Left cardiac atrium (tissue), 4 donors: ENCODE measurements around the gene H1-8. TPM values are rescaled to one million over a fixed set of nuclear protein-coding genes. Genes with fewer than 3 reads are reported as not detected.
"Not testable (repeated sequence)": the region's sequence is repeated elsewhere in the genome, so short reads cannot be mapped to it uniquely, and the experiment has no call there.

Experiments used
- ATAC-seq, 2 donors: fragments of 200-7000 bp; cut with Tn5 transposase; one replicate each; pipeline ENCODE4 v1.9.1; 2020; ENCODE audit warnings: mild to moderate bottlenecking in 2 of 2, moderate library complexity in 2 of 2
- DNase-seq: peaks from one replicate; pipeline ENCODE4 v3.0.0-alpha.2; 2020
- intact Hi-C, 2 donors: fragments of 100-400 bp; cut with DNase I; formaldehyde crosslinking; loops; one replicate each; pipeline versions ENCODE4 v1.14.1 to v1.15.1; 2022 to 2023
- long read RNA-seq: library from polyadenylated mRNA; unstranded; transcript quantifications from one replicate; pipeline ENCODE4 v2.0.0, GENCODE V29; 2021
- total RNA-seq, 2 donors: library from RNA; stranded (reverse); fragmentation: NEBNext Ultra II Directional; extraction: Animal tissue kit (Norgen Biotek cat#: 25700); gene quantifications; one replicate each; pipeline ENCODE4 v1.2.1, GENCODE V29; 2021
- donor health status: DM: no; HTN: yes; CAD: no.
- donor health status: DM: no; HTN: yes; CAD: no; lungs with severe emphysema.
- donor health status: DM: yes; HTN: yes; CAD: no.
- donor health status: Dilated cardiomyopathy.

Gene H1-8
- not detected for total RNA-seq
- long read RNA-seq = 0 reads

- no peak for ATAC-seq
- intact Hi-C loops = loop anchor here in 1 of 2 donors (5.0 kb wide), 1 partner anchor 36 kb away; no protein-coding TSS in a partner anchor
- DNase-seq = no peak
Observed at GRCh38 chr3:129543156-129543790, at the start of gene H1-8. TSS of gene H1-8 (plus strand) at chr3:129543175. CDS start at chr3:129543219, 44 bp downstream.

DNA sequence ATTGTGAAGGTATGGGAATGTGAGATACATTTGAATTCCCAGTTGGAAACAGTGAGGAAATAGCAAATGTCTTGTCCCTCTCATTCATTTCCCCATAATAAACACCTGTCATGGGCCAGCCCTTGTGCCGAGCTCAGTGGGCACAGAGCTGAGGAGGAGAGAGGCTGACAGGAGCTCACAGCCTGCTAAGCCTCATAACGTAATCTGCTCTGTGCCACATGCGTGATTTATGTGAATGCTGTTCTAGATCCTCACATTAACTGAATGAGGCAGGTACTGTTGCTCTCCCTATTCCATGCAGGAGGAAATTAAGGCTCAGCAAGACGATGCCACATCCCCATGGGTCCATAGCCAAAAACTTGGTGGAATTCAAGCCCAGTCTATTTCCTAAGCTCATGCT is 49.8 kb upstream of the H1-8 start:
- ATAC-seq (no peak), DNase-seq (no peak)
- intact Hi-C loops = loop anchor here in 1 of 2 donors (10.0 kb wide), 1 partner anchor 442 kb away; no protein-coding TSS in a partner anchor

- DNase-seq, ATAC-seq: not testable (repeated sequence)
- intact Hi-C loops = loop anchor here in 1 of 2 donors (10.0 kb wide), 1 partner anchor 440 kb away; no protein-coding TSS in a partner anchor
Observed at GRCh38 chr3:129494499-129494898, 48.5 kb upstream of the H1-8 start.

DNA sequence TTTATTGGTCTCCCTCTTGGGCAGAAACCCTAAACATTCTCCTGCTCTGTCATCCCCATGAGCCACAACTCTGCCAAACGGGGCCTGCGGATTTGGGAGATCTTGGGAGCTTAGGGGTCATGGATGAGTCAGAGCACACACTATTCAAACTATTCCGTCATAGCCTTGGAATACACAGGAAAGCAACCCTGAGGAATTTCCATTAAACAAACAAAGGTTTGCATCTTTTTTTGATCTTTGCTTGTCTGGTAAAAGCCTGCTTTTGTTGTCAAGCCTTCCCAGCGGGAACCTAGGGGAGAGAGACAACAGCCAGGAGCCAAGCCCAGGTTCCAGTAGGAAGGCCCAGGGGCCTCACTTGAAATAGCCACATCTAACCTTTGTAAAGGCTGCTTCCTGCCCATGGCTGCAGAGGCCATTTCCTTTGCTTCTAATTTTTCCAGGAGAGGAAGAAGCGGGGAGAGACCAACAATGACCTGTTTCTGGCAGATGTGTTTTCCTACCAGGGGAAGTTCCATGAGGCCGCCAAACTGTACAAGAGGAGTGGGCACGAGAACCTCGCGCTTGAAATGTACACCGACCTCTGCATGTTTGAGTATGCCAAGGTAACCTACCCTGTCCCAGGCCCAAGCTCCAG is 47.9 kb upstream of the H1-8 start:
- intact Hi-C loops = loop anchor here in 1 of 2 donors (10.0 kb wide), 1 partner anchor 440 kb away; no protein-coding TSS in a partner anchor
- peak in 1 of 2 donors; percentile 17 for ATAC-seq
- DNase-seq = not testable (repeated sequence)

- not testable (repeated sequence) for DNase-seq
- ATAC-seq = peak; percentile 28 to 62
- intact Hi-C loops = loop anchor here in 1 of 2 donors (10.0 kb wide), 1 partner anchor 437 kb away; no protein-coding TSS in a partner anchor
Observed at GRCh38 chr3:129497876-129498275, 45.1 kb upstream of the H1-8 start.

- ATAC-seq = peak in 1 of 2 donors; percentile 7
- DNase-seq = not testable (repeated sequence)
- intact Hi-C loops = loop anchor here in 1 of 2 donors (10.0 kb wide), 1 partner anchor 436 kb away; no protein-coding TSS in a partner anchor
Observed at GRCh38 chr3:129498603-129499488, 44.1 kb upstream of the H1-8 start.

GRCh38 chr3:129499604-129500333 is 43.2 kb upstream of the H1-8 start:
- intact Hi-C loops = loop anchor here in 1 of 2 donors (5.0 to 10.0 kb wide), 3 partner anchors 37 to 435 kb away; no protein-coding TSS in a partner anchor
- DNase-seq = peak; percentile 63

GRCh38 chr3:129500334-129500658 is 42.7 kb upstream of the H1-8 start:
- intact Hi-C loops = loop anchor here in 1 of 2 donors (5.0 kb wide), 2 partner anchors 38 to 57 kb away; no protein-coding TSS in a partner anchor
- DNase-seq (no peak), ATAC-seq (no peak)

More at GRCh38 chr3:129499604-129500333, 43.2 kb upstream of the H1-8 start:
- peak in 1 of 2 donors; percentile 17 for ATAC-seq

GRCh38 chr3:129501630-129502029 is 41.3 kb upstream of the H1-8 start:
- intact Hi-C loops = loop anchor here in 1 of 2 donors (5.0 kb wide), 2 partner anchors 39 to 56 kb away; no protein-coding TSS in a partner anchor
- DNase-seq (no peak), ATAC-seq (no peak)

GRCh38 chr3:129502641-129503408 is 40.1 kb upstream of the H1-8 start:
- intact Hi-C loops = loop anchor here in 1 of 2 donors (5.0 kb wide), 2 partner anchors 41 to 54 kb away; no protein-coding TSS in a partner anchor
- ATAC-seq (peak; percentile 22 to 49), DNase-seq (no peak)

DNA sequence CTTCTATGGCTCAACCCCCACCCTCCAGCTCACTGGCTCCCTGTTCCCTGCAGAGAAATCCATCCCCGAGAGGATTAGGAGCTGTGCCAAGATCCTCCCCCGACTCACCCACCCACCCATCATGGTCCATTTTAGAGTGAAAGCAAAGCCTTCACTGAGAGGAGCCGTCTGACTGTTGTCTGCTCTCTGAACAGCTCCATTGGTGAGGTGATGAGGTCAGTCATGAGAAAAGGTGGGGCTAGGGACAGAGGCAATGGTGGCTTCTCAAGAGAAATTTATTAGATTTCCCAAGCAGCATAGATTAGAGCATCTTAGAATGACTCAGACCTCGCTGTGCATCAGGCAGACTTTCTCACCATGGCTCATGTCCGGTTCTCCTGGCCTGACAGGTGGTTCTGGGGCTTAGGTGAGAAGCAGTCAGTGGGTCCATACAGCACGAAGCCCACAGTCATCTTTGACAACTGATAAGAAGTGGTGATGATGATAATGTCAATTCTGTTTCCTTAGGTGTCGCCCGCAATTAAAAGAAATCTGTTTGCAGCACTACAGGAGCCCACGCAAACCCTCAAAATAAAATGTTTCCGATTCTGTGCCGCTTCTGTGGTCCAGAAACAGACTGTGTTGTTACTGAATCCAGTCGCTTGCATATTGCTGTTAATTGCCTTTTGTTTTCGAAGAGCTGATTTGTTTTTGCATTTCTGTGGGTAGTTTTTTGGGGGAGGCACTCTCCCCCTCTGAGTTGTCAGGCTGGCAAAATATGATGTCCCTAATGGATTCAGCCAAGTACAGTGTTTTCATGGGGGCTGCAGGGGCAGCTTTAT is 39.3 kb upstream of the H1-8 start:
- DNase-seq (no peak), ATAC-seq (no peak)
- intact Hi-C loops = loop anchor here in 1 of 2 donors (5.0 kb wide), 2 partner anchors 41 to 54 kb away; no protein-coding TSS in a partner anchor

- intact Hi-C loops = loop anchor here in 1 of 2 donors (5.0 kb wide), 3 partner anchors 38 to 53 kb away; partner anchors contain the start of gene H1-8
- DNase-seq (no peak), ATAC-seq (peak; percentile 45 to 52)
Observed at GRCh38 chr3:129504471-129505100, 38.4 kb upstream of the H1-8 start.

DNA sequence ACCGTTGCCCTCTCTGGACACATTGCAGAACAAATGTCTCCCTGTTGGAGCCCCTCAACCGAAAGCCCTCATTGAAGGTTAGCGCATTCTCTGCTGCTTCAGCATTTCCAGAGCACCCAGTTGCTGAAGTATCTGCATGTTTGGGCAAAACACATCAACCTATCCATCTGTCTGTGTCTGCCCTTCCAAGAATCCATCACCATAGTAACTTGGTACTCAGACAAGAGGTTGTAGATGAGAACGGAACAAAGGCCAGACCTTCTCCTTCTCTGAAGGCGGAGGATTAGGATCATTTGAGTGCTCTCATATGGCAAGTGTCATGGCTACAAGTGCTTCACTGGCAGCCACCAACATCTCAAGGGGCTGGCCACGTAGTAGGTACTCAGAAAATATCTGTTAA is 37.6 kb upstream of the H1-8 start:
- ATAC-seq = no peak
- no peak for DNase-seq
- intact Hi-C loops = loop anchor here in 1 of 2 donors (5.0 kb wide), 1 partner anchor 37 kb away; the partner anchor contains the start of gene H1-8

DNA sequence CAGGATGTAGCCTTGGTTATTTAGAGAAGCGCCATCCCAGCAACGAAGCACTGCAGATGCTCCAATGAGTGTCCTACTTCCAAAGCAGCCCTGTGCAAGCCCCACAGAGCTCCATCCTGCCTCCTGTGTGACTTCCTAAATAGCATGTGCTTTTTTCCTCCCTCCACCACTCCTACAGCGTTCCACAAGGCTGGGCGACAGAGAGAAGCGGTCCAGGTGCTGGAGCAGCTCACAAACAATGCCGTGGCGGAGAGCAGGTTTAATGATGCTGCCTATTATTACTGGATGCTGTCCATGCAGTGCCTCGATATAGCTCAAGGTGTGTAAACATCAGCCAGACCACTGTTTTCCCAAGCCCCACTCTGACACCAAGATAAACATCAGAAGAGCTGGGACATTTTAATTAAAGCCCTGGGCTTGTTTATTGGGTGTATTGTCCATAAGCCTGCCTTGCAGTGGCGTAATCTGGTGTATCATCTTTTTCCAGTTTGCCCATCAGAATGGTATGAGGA is 36.7 kb upstream of the H1-8 start:
- ATAC-seq (no peak), DNase-seq (no peak)
- intact Hi-C loops = loop anchor here in 1 of 2 donors (5.0 kb wide), 1 partner anchor 36 kb away; the partner anchor contains the start of gene H1-8

DNA sequence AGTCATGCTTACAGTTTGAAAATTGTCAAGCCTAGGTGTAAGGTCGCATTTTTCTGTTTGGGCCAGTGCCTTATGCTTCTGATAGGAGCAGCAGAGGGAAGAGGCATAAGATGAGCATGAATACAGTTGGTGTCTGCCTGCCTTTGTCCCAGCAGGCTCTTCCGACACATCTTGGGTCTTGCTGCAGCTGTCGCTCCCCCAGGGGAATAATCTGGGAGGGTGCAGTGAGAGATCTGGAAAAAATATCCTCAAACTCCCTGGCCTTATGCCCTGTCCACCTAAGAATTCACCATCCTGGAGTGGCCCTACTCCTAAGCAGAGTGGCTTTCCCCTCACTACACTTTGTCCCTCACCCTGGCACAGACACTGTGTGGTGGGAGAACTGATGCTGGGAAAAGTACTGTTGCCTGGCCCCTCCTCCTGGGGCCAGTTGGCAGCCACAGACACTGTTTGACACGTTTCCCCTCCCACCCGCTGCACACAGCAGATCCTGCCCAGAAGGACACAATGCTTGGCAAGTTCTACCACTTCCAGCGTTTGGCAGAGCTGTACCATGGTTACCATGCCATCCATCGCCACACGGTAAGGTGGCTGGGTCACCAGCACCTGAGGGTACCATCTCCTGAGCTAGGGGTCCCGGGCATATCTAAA is 35.7 kb upstream of the H1-8 start:
- intact Hi-C loops = loop anchor here in 1 of 2 donors (5.0 kb wide), 1 partner anchor 35 kb away; the partner anchor contains the start of gene H1-8
- peak; percentile 52 for DNase-seq
- peak; percentile 68 to 84 for ATAC-seq
